K562 (cell line): ENCODE data around the gene SUPT3H. TPM values are rescaled to one million over a fixed set of nuclear protein-coding genes. Genes with fewer than 3 reads are reported as not detected.
A peak's percentile ranks its signal among the peaks of the same experiment; 100 is the strongest.

Experiments
- IRF2 ChIP-seq: sonication (generic); formaldehyde crosslinking; IDR thresholded peaks from 2 replicates; pipeline ENCODE4 v1.8.1; 2022; ENCODE audit warnings: mild to moderate bottlenecking, missing genetic modification reagents
- KLF13 ChIP-seq: fragments of 450-650 bp; IDR thresholded peaks from 2 replicates; pipeline ENCODE4 v1.6.1; 2016; ENCODE audit warnings: missing genetic modification characterization, low read depth, mild to moderate bottlenecking, missing compliant biosample characterization, moderate library complexity, borderline replicate concordance
- MAFG ChIP-seq: fragments of 450-650 bp; conservative IDR thresholded peaks from 2 replicates; pipeline ENCODE4 v1.6.1; 2016; ENCODE audit warnings: missing genetic modification characterization, missing compliant biosample characterization
- MAFK ChIP-seq: IDR thresholded peaks from 2 replicates; pipeline ENCODE4 v1.6.1; 2011; ENCODE audit warnings: low read length, improper control_type of control experiment
- MEIS2 ChIP-seq: fragments of 450-650 bp; IDR thresholded peaks from 2 replicates; pipeline ENCODE4 v1.6.1; 2014; ENCODE audit warnings: mild to moderate bottlenecking; ENCODE audit not compliant: partially characterized antibody
- SRSF7 ChIP-seq: fragments of 200-400 bp; formaldehyde crosslinking; optimal IDR thresholded peaks from 2 replicates; pipeline ENCODE3; 2017; ENCODE audit warnings: mild to moderate bottlenecking, low read depth, low read length
- ZNF217 ChIP-seq: sonication (generic); formaldehyde crosslinking; IDR thresholded peaks from 2 replicates; pipeline ENCODE4 v1.8.0; 2022; ENCODE audit warnings: mild to moderate bottlenecking, missing genetic modification reagents
- ZNF311 ChIP-seq: fragments of 250-450 bp; sonication (Bioruptor Pico); IDR thresholded peaks from 2 replicates; pipeline ENCODE4 v1.4.0; 2020; ENCODE audit warnings: mild to moderate bottlenecking, moderate library complexity
- polyA plus RNA-seq, 8 experiments: library from polyadenylated mRNA; depleted of rRNA in 4 of 8; stranded (reverse) in 5 of 8; unstranded in 3 of 8; fragments of >200 nt; fragmentation: Nextera tagmentation in 2 of 8; fragmentation: Illumina TruSeq in 1 of 8; extraction: Ambion mirVana in 2 of 8; extraction: Trizol in 1 of 8; gene quantifications; 2 replicates each; pipeline versions ENCODE4 v1.2.1 to v1.2.3, GENCODE V29; 2011 to 2014; ENCODE audit warnings: inconsistent platforms in 1 of 8, missing spikeins in 1 of 8
- total RNA-seq, 7 experiments: library from RNA; depleted of rRNA in 6 of 7; stranded (reverse); fragments of >200 nt in 6 of 7; fragmentation: Illumina TruSeq in 2 of 7; extraction: Trizol in 2 of 7; gene quantifications; 2 replicates each; pipeline versions ENCODE4 v1.2.1 to v1.2.3, GENCODE V29; 2011 to 2021; ENCODE audit warnings: low replicate concordance in 1 of 7
- TF ChIP-seq, protein P1 (sequence below), 2 experiments: fragments of 450-650 bp in 1 of 2; sonication (generic) in 1 of 2; formaldehyde crosslinking in 1 of 2; IDR thresholded peaks; 2 replicates each; pipeline versions ENCODE4 v1.7.1 to v1.9.0; 2016 to 2022; ENCODE audit warnings: inconsistent platforms in 1 of 2, mild to moderate bottlenecking in 1 of 2, missing genetic modification reagents in 1 of 2
- TF ChIP-seq, protein P2 (sequence below): fragments of 250-450 bp; sonication (Bioruptor Pico); IDR thresholded peaks from 2 replicates; pipeline ENCODE4 v1.9.0; 2021; ENCODE audit warnings: mild to moderate bottlenecking, inconsistent platforms

Gene SUPT3H
- total and polyA plus RNA-seq, 9 of the 15 experiments (the other 6 are each of a cell fraction or from before 2014, with no cell fraction given) = 7.2 to 16.3 (median 11.9) TPM

DNA sequence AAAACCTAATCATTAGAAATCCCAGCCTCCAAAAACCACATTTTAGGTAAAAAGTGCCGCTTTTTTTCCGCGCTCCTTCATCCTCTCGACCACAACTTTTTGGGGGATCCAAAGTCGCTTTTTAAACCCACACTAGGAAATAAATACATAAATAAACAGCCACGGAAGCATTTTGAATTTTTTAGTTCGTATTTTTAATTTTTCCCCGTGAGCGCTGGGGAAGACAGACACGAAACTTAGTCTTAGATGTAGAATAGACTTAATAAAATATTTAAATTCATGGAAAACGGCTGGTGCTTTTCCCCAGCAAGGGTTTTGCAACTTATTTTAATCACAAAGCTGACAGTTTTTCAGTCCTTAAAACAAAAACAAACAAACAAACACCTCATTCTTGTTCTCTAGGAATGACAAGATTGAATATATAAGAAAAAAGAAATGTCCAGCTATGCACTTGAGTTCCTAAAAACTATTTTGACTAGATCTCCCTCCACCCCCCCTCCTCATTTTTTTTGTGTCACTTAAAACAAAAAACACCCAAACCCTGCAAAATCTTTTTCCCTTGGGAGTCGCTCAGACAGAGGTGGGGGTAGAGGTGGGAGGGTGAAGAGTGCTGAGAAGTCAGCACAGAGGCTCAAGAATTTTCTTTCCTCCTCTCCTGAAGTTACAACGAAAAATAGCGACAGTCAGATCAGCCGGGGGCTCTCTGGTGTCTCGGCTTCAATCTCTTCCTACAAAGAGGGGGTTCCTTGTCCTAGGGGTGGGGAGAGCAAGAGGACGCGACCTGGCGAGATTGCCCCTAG, 43.4 kb upstream of the SUPT3H start (continued):
- TF ChIP-seq, protein P1, sequence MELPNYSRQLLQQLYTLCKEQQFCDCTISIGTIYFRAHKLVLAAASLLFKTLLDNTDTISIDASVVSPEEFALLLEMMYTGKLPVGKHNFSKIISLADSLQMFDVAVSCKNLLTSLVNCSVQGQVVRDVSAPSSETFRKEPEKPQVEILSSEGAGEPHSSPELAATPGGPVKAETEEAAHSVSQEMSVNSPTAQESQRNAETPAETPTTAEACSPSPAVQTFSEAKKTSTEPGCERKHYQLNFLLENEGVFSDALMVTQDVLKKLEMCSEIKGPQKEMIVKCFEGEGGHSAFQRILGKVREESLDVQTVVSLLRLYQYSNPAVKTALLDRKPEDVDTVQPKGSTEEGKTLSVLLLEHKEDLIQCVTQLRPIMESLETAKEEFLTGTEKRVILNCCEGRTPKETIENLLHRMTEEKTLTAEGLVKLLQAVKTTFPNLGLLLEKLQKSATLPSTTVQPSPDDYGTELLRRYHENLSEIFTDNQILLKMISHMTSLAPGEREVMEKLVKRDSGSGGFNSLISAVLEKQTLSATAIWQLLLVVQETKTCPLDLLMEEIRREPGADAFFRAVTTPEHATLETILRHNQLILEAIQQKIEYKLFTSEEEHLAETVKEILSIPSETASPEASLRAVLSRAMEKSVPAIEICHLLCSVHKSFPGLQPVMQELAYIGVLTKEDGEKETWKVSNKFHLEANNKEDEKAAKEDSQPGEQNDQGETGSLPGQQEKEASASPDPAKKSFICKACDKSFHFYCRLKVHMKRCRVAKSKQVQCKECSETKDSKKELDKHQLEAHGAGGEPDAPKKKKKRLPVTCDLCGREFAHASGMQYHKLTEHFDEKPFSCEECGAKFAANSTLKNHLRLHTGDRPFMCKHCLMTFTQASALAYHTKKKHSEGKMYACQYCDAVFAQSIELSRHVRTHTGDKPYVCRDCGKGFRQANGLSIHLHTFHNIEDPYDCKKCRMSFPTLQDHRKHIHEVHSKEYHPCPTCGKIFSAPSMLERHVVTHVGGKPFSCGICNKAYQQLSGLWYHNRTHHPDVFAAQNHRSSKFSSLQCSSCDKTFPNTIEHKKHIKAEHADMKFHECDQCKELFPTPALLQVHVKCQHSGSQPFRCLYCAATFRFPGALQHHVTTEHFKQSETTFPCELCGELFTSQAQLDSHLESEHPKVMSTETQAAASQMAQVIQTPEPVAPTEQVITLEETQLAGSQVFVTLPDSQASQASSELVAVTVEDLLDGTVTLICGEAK (IDR thresholded peaks at IDR 0.05) = peak; percentile 48; the same call in 1 of the 2 replicates
- TF ChIP-seq, protein P1 (CRISPR knock-in tag; IDR thresholded peaks at IDR 0.05) = no peak
- TF ChIP-seq KLF13 (tag) (no peak), ZNF217 (no peak), IRF2 (CRISPR knock-in tag) (no peak), MAFG (tag) (no peak), MAFK (no peak), ZNF311 (CRISPR knock-in tag) (no peak), MEIS2 (no peak), SRSF7 (no peak)
- TF ChIP-seq, protein P2, sequence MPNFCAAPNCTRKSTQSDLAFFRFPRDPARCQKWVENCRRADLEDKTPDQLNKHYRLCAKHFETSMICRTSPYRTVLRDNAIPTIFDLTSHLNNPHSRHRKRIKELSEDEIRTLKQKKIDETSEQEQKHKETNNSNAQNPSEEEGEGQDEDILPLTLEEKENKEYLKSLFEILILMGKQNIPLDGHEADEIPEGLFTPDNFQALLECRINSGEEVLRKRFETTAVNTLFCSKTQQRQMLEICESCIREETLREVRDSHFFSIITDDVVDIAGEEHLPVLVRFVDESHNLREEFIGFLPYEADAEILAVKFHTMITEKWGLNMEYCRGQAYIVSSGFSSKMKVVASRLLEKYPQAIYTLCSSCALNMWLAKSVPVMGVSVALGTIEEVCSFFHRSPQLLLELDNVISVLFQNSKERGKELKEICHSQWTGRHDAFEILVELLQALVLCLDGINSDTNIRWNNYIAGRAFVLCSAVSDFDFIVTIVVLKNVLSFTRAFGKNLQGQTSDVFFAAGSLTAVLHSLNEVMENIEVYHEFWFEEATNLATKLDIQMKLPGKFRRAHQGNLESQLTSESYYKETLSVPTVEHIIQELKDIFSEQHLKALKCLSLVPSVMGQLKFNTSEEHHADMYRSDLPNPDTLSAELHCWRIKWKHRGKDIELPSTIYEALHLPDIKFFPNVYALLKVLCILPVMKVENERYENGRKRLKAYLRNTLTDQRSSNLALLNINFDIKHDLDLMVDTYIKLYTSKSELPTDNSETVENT (CRISPR knock-in tag) = no peak
